Kidney (tissue), 14 donors: ENCODE results near the gene BOD1. TPM values are rescaled to one million over a fixed set of nuclear protein-coding genes. Genes with fewer than 3 reads are reported as not detected.

Source experiments
- DNase-seq, 5 donors: peaks; one replicate each; pipeline ENCODE4 v3.0.0-alpha.2; 2013 to 2020
- FAIRE-seq: peaks from 2 replicates; lab custom pipeline; 2012; peaks lifted over from hg19 to GRCh38; lab: Jason Lieb, UNC
- H3K27ac ChIP-seq, 2 donors: one replicate each; pipeline ENCODE4 v1.7.0; 2013; ENCODE audit warnings: low read depth in 2 of 2, low read length in 2 of 2, inconsistent platforms in 1 of 2
- H3K27me3 ChIP-seq: one replicate; pipeline ENCODE4 v1.7.1; 2013; ENCODE audit warnings: low read length, inconsistent platforms; ENCODE audit not compliant: control insufficient read depth, insufficient read depth
- H3K36me3 ChIP-seq, 3 donors: one replicate each; pipeline versions ENCODE4 v1.7.0 to v1.7.1; 2013; ENCODE audit warnings: low read length in 3 of 3, control low read depth in 1 of 3, inconsistent platforms in 1 of 3; ENCODE audit not compliant: insufficient read depth in 3 of 3, control insufficient read depth in 2 of 3
- H3K4me1 ChIP-seq, 3 donors: one replicate each; pipeline versions ENCODE4 v1.7.0 to v1.7.1; 2013; ENCODE audit warnings: low read length in 3 of 3, inconsistent platforms in 1 of 3, low read depth in 1 of 3; ENCODE audit not compliant: control insufficient read depth in 2 of 3, insufficient read depth in 2 of 3
- H3K4me3 ChIP-seq, 3 donors: one replicate each; pipeline versions ENCODE4 v1.7.0 to v1.8.1; 2013; ENCODE audit warnings: low read length in 3 of 3, control low read depth in 1 of 3, inconsistent platforms in 1 of 3
- H3K9ac ChIP-seq, 3 donors: one replicate each; pipeline versions ENCODE4 v1.7.0 to v1.7.1; 2013; ENCODE audit warnings: low read length in 3 of 3, control low read depth in 1 of 3, inconsistent platforms in 1 of 3
- H3K9me3 ChIP-seq, 3 donors: one replicate each; pipeline versions ENCODE4 v1.7.0 to v1.7.1; 2013; ENCODE audit warnings: low read length in 3 of 3, control low read depth in 1 of 3, inconsistent platforms in 1 of 3; ENCODE audit not compliant: control insufficient read depth in 2 of 3, insufficient read depth in 1 of 3
- intact Hi-C: fragments of 100-400 bp; cut with DNase I; formaldehyde crosslinking; loops from one replicate; pipeline ENCODE4 v1.11.1; 2022
- polyA plus RNA-seq: library from polyadenylated mRNA; stranded (reverse); fragments of 350-450 nt; fragmentation: Illumina TruSeq; extraction: RNeasy Lipid Tissue Mini Kit (QIAGEN cat#74804); gene quantifications from one replicate; pipeline ENCODE4 v1.2.3, GENCODE V29; 2014; ENCODE audit warnings: low read depth, low replicate concordance; ENCODE audit not compliant: insufficient read depth
- total RNA-seq: library from RNA; stranded (reverse); fragmentation: NEBNext Ultra II Directional; extraction: Animal tissue kit (Norgen Biotek cat#: 25700); gene quantifications from one replicate; pipeline ENCODE4 v1.2.1, GENCODE V29; 2021
- TF ChIP-seq, protein P1 (sequence below): IDR thresholded peaks from 3 replicates; pipeline ENCODE4 v1.5.1; 2012; ENCODE audit warnings: mild to moderate bottlenecking, moderate library complexity, borderline replicate concordance; ENCODE audit not compliant: insufficient read depth; ENCODE audit errors: extremely low read depth
- donor health status: control.
- donor health status: control.
- donor health status: control.
- donor health status: control.
- donor health status: control.
- donor health status: DM: yes; HTN: yes; CAD: no.
- donor health status: Normal renal cell carcinoma (clear cell type).

The BOD1 gene
- total and polyA plus RNA-seq, 2 donors from 2014 or later: 32.5 to 43.6 TPM

DNA sequence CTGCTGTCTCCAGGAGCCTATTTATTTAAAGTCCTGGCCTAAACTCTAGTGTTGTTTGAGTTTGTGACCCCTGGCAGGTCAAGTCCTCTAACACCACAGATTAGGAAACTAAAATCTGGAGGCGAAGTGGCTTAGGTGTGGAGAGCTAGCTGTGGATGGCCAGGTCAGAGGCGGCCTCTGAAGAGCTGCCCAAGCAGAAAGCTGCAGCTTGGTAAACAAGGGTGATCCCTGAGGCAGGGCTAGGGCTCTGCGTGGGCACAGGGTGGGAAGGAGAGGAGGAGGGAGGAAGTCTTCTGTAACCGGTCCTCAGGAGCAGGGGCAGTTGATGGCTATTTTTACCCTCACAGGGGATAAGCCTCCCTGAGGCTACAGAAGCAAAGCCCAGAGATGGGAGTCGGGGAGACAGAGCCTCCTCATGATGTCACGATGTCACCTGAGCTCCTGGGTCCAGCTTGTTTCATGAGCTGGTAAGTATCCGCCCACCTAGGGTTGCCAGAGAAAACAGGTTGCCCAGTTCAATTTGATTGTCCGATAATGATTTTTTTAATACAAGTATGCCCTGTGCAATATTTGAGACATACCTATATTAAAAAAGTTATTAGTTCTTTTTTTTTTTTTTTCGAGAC is 25.9 kb upstream of the BOD1 start:
- no peak overlapping the region for H3K4me3 ChIP-seq
- no peak overlapping the region for H3K27ac ChIP-seq
- DNase-seq: peak in 1 of 5 donors; percentile 30
- intact Hi-C loops: no loop called here
- no peaks in the 10 kb centered on the region for H3K27me3 ChIP-seq
- H3K9ac ChIP-seq: no peak overlapping the region
- H3K36me3 ChIP-seq: no peaks in the 10 kb centered on the region
- H3K9me3 ChIP-seq: no peaks in the 10 kb centered on the region
- peaks cover 9 to 25% (median 14%) of the 10 kb centered on the region in 3 donors for H3K4me1 ChIP-seq
- TF ChIP-seq, protein P1, sequence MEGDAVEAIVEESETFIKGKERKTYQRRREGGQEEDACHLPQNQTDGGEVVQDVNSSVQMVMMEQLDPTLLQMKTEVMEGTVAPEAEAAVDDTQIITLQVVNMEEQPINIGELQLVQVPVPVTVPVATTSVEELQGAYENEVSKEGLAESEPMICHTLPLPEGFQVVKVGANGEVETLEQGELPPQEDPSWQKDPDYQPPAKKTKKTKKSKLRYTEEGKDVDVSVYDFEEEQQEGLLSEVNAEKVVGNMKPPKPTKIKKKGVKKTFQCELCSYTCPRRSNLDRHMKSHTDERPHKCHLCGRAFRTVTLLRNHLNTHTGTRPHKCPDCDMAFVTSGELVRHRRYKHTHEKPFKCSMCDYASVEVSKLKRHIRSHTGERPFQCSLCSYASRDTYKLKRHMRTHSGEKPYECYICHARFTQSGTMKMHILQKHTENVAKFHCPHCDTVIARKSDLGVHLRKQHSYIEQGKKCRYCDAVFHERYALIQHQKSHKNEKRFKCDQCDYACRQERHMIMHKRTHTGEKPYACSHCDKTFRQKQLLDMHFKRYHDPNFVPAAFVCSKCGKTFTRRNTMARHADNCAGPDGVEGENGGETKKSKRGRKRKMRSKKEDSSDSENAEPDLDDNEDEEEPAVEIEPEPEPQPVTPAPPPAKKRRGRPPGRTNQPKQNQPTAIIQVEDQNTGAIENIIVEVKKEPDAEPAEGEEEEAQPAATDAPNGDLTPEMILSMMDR: no peak
- no peak for FAIRE-seq

DNA sequence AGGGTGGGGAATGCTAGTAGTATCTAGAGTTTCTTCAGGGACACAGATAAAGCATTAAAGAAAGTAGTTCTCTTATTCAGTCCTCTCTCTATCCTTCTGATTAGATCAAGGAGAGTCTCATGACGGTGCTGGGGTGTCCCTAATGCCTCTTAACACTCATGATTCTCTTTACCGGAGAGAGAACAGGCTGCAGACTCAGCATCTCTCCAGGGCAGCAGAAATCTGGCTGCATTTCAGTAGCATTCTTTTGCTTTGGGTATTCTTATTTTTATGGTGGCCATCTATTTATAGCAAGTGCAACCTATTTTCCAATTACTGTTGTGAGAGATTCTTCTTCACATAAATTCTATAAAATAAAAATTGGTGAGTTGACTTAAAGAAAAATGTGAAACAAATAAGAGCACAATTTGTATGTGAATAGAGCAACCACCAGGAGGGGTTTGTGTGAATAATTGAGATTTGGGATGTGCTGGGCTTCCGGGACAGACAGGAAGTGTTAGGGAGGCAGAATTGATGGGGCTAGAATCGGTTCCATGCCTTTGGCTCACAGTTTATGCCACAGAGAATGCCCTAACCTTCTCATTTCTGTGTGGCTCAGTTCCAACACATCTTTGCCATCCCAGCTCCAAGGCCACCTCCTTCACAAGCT is 23.8 kb upstream of the BOD1 start:
- FAIRE-seq (no peak), DNase-seq (peak in 1 of 5 donors; percentile 15)
- Histone ChIP-seq H3K27me3 (no peaks in the 10 kb centered on the region), H3K9me3 (no peaks in the 10 kb centered on the region), H3K4me1 (peaks cover 9 to 18% (median 9%) of the 10 kb centered on the region in 3 donors), H3K9ac (no peak overlapping the region), H3K36me3 (no peaks in the 10 kb centered on the region), H3K4me3 (no peak overlapping the region), H3K27ac (no peak overlapping the region)
- intact Hi-C loops: no loop called here
- TF ChIP-seq, protein P1: no peak

DNA sequence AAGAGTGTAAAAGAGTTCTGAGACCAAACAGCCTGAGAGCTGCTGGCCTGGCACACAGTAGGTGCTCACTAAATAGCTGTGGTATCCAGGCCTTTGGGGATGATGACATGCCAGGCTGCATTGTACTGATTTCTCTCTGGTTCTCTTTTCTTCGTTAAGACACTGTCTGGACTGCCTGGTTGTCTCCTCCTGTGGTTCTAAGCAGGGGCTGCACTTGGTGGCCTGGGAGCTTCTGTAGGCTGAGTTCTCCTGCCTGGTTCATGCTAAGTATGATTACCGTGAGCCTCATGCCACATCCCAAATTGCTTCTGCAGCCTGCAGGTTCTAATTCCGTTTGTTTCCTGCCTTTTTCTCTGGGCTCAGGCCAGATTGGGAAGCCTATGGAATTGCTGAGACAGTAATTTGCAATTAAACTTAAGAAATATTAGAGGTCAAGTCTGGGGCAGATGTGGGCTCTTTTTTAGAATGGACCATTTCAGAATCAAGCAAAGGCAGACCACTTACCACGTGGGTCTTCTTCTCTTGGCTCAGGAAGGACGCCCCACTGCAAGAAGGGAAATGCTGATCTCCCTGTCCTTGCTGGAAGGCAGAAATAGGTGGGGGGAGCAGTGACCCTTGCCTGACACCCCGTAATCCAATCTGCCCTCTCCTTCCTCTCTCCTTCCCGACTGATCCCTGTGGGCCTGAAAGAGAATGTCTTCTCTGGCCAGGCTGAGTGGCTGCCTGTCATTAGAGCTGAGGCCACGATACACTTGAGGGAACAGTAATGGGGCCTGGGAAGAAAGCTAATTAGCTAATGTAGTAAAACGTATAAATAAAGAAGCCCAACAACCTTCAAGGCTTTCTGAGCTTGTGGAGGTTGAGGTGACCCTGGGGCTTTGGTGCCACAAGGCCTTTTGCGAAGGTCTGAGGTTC is 21.9 kb upstream of the BOD1 start:
- Histone ChIP-seq H3K27me3 (no peaks in the 10 kb centered on the region), H3K4me3 (no peak overlapping the region), H3K9me3 (no peaks in the 10 kb centered on the region), H3K4me1 (peaks cover 3 to 7% (median 7%) of the 10 kb centered on the region in 3 donors), H3K36me3 (no peaks in the 10 kb centered on the region), H3K9ac (no peak overlapping the region), H3K27ac (peak overlapping the region in 1 of 2 donors; percentile 18)
- TF ChIP-seq, protein P1: no peak
- intact Hi-C loops: no loop called here
- FAIRE-seq (no peak), DNase-seq (peak in 4 of 5 donors; percentile 79 to 91 (median 82))
